HG03060 (cell line): ENCODE results near the gene CFL1.
"Not testable (repeated sequence)": the region's sequence is repeated elsewhere in the genome, so short reads cannot be mapped to it uniquely, and the experiment has no call there.

Source experiments
- ATAC-seq: cut with Tn5 transposase; IDR thresholded peaks from one replicate; pipeline ENCODE4 v1.9.1; 2021; ENCODE audit warnings: low read depth, moderate number of reproducible peaks; ENCODE audit not compliant: unreplicated experiment

The CFL1 gene

DNA sequence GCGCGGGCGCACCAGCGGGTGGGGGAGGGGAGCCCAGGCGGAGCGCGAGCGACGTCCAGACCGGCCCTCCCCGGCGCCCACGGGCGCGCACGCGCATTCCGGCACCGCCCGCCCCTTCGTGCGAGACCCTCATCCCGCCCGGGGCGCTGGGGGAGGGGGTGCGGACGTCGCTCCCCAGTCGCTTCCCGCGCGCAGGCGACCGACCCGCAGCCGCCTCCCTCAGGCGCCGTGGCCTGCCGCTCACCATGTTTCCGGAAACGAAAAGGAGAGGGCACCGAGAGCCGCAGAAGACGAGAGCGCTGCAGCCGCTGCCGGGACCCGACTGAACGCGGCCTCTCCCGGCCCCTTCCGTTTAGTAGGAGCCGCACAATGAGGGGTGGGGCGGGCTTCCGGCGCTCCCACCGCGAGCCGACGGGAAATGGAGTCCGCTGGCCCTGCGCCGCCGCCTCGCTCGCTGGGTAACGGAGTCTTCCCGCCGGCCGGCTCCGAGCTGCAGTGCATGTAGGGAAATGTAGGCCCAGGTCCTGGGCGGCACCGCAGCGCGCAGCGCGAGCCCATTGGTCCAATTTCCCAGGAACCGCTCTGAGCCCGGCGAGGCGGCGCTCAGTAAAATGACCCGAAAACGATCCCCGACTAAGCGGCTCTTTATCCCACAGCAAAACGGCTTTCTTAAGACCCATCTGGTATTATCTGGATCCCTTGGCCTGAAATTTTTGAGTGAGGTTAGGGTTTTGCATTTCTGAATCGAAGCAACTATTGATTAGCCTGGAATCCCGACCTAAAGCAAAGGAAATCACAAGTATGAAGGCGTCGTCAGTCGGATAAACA lies at the start of gene CFL1:
TSS of gene CFL1 (minus strand) at position 328 of the 828 bp plus-strand sequence. CDS start at position 247, 81 bp downstream.
- ATAC-seq: peak; percentile 30

DNA sequence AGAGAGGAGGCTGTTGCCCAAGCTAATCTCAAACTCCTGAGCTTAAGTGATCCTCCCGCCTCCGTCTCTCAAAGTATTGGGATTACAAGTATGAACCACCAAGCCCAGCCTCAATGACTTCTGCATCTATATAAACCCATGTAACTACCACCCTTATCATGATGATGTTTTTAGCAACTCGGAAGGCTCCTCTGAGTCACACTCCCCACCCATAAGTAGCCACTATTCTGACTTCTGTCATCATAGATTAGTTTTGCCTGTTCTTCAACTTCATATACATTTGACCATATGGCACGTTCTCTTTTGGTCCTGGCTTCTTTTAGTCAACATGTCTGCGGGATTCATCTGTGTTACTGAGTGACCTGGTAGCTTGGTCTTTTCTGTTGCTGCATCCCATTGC lies 48.6 kb upstream of the CFL1 start:
- ATAC-seq: no peak

DNA sequence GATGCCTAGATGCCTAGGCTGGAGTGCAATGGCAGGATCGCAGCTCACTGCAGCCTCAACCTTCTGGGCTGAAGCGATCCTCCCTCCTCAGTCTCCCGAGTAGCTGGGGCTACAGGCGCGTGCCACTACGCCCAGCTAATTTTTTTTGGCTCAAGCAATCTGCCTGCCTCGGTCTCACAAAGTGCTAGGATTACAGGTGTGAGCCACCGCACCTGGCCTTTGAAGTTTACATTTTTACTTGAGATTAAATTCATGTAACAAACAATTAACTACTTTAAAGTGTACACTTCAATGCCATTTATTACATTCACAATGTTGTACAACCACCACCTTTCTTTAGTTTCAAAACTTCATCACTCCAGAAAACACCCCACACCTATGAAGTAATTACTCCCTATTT lies 45.7 kb upstream of the CFL1 start:
- ATAC-seq: no peak

DNA sequence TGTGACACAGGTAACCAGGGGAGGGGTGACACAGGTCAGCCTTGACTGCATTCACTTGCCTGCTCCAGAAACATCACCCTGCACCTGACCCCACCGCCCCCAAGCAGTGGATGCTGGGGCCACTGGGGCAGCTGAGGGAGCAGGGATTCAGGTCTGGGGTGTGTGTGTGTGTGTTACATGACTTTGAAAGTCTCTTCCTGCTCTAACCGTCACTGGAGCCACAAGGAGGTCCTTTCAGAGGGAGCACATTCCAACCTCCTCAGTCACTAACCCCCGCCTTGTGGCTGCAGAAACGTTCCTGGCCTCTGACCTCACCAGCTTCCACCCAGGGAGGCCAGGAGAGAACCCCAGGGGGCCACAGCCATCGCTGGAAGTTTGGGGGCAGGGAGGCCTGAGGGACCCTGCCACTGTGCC lies 45.1 kb upstream of the CFL1 start:
- ATAC-seq: no peak

DNA sequence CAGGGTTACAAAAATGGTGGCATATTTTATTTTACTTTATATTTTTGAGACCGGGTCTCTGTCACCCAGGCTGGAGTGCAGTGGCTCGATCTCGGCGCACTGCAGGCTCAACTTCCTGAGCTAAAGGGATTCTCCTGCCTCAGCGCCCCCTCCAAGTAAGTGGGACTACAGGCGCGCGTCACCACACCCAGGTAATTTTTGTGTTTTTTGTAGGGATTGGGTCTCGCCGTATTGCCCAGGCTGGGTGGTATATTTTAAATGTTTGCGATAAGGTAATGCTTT lies 42.9 kb upstream of the CFL1 start:
- ATAC-seq: no peak

DNA sequence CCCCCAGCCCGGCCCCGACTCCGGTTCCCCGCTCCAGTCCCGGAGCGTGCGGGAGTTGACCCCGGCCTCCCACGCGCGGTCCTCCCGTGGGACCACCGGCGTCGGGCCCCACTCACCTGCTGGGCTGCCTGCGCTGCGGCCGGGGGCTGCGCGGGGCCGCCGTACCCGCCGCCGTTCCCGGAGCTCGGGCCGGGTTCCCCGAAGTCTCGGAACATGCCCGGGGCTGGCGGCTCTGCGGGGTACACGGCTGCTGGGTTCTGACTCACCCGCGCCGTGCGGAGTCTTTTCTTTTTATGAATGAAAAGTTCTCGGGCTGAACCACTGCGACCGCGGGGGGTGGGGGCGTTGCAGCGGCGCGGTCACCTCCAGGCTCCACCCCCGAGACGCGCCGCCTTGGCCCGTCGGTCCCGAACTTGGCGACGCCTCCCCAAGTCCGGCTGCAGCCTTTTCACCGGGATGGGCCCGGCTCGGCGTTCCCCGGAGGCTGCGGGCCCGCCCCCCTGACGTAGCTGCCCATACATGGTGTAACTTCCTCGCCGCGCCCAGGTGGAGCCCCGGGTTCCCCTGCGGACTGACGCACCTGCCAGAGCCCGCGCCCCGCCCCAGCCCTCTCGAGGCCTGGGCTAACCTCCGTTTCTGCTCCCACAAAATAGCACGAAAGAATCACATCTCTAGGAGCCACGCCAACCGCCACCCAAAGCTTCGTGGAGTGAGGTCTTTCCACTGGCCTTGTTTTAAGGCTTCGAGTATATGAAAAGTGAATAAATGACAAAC lies 42.3 kb upstream of the CFL1 start, which contains the start of gene FOSL1:
TSS of gene FOSL1 (minus strand) at position 264 of the 774 bp plus-strand sequence. CDS start at position 215, 49 bp downstream.
- ATAC-seq: peak; percentile 39

DNA sequence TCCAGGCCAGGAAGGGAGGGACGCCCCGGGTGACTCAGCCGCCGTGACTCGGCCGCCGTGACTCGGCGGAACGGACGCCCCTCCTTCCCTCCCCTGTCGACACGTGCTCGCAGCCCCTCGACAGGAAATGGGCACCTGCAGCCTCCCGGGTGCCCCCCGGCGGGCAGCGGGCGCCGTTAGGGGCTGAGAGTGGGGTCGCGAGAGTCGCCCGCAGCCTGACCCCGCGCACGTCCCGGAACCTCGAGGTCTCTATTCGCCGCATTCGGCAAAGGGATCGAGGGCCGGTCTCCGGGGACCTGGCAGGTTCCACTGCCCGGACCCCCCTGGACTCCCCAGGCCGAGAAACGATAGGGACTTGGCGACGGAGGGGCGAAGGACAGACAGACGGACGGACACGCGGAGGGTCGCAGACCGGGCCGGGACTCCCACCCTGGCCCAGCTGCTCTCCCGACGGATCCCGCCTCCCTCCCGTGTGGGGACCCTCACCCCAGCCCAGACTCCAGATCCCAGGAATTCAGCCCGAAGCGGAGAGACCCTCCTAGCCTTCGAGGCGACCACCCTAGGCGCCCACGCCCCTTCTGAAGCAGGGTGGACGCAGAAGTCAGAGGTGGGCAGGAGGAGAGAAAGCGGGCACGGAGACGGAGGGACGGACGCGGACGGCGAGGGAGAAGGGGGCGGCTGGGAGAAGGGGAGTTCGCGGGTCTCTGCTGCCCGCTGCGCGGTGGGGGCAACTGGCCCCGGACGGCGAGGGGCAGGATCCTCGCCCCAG lies 41.6 kb upstream of the CFL1 start:
- no peak for ATAC-seq

DNA sequence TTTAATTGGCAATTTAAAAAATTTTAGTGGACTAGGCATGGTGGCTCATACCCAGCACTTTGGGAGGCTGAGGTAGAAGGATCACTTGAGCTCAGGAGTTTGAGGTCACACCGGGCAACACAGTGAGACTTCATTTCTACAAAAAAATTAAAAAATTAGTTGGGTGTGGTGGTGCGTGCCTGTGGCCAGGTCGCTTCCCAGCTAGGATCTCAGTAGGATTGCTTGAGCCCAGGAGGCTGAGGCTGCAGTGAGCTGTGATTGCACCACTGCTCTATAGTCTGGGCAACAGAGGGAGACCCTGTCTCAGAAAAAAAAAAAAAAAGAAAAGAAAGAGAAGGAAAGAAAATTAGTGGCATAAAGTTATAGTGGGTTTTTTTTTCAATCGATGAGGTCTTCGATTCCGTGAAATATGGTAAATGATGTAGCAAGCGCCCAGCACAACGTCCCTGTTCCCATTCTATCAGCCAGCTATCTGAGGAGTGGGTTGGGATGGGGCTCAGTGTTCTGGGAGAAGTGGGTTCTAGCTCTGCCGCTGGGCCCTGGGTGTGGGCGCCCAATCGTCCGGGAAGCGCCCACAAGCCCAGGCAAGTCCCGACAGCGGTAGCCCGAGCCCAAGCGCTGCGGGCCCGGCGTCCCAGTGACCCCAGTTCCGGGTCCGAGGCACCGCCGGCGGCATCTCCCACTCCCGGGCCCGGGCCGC lies 40.8 kb upstream of the CFL1 start:
- no peak for ATAC-seq

DNA sequence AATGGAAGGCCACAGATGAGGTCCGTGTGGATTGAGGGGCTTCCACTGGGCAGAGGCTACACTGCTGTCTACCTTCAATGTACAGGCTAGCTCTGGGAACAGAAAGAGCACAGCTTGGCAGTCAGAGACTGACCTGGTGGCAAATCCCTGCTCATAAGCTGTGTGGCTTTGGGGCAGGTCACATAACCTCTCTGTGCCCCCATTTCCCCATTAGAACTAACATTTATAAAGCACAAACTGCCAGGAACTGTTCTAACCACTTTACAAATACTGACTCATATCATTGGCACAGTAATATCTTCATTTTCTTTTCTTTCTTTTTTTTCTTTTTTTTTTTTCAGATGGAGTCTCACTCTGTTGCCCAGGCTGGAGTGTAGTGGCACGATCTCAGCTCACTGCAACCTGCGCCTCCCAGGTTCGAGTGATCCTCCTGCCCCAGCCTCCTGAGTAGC lies 39.1 kb upstream of the CFL1 start:
- ATAC-seq: no peak

DNA sequence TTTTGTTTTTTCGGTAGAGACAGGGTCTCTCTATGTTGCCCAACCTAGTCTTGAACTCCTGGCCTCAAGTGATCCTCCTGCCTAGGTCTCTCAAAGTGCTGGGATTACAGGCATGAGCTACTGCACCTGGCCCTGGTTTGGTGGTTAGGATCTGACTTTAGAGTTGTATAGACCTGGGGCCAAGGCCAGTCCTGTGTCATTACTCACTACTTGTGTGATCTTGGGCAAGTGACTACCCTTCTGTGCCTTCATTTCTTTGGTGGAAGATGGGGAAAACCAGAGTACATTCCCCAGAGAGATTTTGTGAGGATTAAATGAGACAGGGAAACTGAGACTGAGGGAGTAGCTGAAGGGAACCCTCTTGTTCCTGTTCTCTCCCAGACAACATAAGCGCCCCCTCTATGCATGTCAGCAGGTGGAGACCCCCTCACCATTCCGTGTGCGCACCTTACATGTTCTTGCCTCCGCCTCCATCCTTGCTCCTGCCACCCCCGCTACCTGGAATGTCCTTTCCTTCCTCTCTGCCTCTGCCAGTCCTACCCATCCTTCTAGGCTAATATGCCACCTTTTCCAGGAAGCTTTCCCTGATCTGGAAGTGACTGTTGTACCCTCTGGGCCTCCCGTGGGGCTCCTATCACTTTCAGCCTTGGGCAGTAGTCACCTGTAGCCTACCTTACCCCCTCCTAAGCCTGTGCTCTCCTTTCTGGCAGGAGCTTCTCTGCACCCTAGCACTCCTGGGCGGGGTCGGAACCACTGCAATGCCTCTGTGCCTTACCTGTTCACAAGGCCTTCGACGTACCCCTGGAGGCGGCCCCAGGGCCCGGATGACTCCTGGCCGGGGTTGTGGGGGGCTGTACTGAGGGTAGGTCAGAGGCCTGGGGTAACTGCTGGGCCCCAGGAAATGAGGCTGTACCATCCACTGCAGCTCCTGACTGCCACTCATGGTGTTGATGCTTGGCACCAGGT lies 38.3 kb upstream of the CFL1 start:
- ATAC-seq: no peak

DNA sequence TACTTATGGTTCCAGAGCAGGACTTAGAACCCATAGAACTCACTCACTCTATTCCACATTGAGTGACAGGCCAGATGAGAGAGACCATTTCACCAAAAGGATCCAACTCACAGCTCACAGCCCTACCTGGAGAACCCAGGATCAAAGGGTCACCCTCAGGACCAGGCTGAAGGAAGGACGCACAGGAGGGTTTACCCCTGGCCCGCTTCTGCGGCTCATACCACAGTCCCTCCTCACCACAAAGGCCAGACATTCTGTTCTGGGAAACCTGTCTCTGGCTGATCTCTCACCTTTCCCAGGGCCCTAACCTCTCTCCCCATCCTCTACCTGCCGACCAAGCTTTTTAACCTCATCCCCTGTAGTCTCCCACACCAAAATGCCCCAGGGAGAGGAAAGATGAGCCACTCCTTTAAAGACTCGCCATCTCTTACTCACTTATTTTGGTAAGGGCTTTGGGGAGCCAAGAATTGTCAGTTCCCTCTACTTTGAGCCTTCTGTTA lies 37.6 kb upstream of the CFL1 start:
- ATAC-seq: no peak

DNA sequence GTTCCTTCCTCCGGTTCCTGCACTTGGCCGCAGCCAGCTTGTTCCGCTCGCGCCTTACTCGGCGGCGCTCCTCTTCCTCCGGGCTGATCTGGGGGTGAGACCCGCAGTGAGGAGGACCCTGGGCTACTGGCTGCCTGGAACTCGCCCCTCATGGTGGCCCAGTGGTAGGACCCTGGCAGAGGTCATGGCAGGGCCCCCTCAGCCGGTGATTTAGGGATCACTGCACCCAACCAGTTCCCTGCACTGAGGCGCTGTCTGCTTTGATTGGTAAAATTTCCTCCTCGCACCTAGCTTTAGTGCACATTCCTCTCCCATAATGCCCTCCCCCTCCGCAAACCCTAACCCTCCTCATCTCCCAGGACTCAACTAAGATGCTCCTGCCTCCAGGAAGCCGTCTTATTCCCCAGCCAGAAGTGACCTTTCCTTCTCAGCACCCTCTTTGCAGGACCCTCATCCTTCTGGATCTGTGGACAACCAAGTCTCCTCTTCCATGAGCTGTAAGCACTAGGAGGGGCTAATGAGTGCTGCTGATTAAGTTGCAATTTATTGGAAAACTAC lies 36.1 kb upstream of the CFL1 start:
- no peak for ATAC-seq

DNA sequence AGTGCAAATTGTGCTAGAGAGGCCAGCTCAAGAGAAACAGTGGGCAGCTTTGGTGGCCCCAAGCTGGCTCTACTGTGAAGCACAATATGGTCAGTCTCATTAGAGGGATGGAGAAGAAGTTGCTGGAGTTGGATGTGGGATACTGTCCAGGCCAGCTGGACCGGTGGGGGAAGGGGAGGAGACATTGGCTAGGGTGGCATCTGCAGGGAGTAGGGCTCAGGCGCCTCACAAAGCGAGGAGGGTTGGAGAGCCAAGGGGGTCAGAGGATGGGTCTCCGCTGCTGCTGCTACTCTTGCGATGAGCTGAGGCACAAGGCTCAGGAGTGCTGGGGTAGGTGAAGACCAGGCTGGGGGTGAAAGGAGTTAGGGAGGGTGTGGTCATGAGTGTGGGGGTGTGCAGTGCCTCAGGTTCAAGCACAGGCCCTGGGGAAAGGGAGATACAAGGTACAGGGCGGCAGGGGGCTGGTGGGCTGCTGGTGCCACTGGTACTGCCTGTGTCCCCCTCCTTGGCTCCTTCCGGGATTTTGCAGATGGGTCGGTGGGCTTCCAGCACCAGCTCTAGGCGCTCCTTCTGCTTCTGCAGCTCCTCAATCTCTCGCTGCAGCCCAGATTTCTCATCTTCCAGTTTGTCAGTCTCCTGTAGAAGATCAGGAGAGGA lies 34.8 kb upstream of the CFL1 start:
- no peak for ATAC-seq

DNA sequence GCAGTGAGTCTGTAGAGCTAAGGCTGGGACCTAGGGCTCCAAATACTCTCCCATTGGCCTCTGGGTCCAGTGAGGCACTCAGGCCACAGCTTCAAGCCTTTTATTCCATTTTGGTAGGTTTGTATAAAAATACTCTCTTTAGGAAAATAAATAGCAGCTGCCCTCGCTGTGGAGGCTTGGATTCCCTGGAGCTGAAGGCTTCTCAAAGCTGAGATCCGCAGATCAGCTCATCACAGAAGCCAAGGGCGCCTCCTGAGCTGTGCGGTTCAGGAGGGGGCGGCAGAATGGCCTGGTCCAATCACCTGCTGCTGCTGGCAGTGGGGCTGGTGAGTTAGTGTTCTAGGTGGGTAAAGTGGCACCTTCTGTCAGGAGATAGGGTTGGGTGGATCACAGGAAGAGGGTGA lies 34.2 kb upstream of the CFL1 start:
- not testable (repeated sequence) for ATAC-seq

DNA sequence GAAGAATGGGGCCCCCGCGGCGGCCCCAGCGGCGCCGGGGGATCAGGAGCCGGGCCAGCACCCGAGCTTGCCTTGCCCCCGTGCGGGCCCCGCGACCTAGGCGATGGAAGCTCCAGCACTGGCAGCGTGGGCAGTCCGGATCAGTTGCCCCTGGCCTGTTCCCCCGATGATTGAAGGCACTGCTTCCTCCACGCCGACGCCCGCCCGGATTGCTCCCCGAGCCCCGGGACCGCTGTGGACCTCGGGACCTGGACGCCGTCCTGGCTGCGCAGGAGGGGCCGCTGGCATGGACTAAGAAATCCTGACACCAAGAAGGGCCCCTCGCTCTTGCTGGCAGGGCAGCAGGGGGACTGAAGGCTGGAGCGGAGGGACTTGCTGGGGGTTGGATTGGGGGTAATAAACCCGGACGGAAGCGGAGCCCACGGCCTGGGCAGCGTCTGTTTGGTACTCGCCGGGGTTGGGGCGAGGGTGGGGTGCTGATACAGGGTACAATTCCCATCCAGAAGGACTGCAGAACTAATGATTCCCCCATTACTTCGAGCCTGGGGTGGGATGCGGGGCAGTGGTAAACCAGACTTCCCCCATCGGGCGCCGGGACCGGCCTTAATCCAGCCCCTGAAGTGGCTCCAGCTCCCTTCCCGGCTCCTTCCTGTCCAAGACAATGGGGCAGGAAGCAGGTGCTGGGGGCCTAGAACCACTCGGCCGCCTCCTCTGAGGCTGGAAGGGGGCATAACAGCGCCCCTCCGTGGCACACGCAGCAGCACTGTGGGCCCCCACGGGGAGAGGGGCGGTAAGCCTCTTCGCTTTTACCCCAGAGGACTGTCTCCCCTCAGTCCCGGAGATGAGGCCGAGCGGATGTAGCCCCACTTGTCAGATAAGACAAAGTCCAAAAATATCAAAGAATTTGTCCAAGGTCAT lies 33.5 kb upstream of the CFL1 start:
- no peak for ATAC-seq

DNA sequence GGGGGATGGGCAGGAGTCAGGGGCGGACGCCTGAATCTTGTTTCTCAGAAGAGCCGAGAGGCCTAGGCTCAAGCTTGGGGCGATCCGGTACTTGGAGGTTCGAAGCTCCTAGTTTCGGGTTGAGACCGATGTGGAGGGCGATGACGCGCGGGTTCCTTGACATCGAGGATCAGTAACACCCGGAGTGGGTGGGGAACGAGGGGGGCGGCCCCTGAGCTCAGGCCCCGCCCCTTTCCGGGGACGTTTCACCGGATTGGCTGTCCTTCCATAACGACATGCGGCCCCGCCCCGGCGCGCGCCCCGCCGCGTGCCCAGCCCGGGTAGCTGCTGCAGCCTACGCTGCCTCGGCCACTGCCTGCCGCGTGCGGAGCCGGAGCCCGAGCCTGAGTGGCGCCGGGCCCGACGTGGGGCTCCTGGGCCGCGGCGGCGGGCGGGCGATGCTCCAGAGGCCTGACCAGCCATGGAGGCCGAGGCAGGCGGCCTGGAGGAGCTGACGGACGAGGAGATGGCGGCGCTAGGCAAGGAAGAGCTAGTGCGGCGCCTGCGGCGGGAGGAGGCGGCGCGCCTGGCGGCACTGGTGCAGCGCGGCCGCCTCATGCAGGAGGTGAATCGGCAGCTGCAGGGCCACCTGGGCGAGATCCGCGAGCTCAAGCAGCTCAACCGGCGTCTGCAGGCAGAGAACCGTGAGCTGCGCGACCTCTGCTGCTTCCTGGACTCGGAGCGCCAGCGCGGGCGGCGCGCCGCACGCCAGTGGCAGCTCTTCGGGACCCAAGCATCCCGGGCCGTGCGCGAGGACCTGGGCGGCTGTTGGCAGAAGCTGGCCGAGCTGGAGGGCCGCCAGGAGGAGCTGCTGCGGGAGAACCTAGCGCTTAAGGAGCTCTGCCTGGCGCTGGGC lies 32.6 kb upstream of the CFL1 start, which contains the start of gene CCDC85B:
TSS of gene CCDC85B (plus strand) at position 350 of the 895 bp plus-strand sequence. CDS start at position 461, 111 bp downstream.
- ATAC-seq: no peak
